KOPT-K1 (cell line): Measurements from ENCODE around the gene PLXNA4.

Experiments used
- H3K27ac ChIP-seq: fragments of 200-600 bp; sonication (generic); 2 replicates; pipeline ENCODE4 v1.5.1; 2016; ENCODE audit warnings: antibody characterized with exemption, mild to moderate bottlenecking, low read depth, low read length; ENCODE audit not compliant: poor library complexity, severe bottlenecking
- H3K36me3 ChIP-seq: fragments of 200-600 bp; sonication (generic); 2 replicates; pipeline ENCODE4 v1.5.1; 2017; ENCODE audit warnings: antibody characterized with exemption, mild to moderate bottlenecking, low read length, moderate library complexity; ENCODE audit not compliant: insufficient read depth
- H3K9me3 ChIP-seq: fragments of 200-600 bp; sonication (generic); 2 replicates; pipeline ENCODE4 v1.5.1; 2017; ENCODE audit warnings: antibody characterized with exemption, low read length, mild to moderate bottlenecking; ENCODE audit not compliant: insufficient read depth, poor library complexity, severe bottlenecking

The PLXNA4 gene

GRCh38 chr7:132326878-132327589 lies 249.2 kb downstream of the PLXNA4 start:
- Histone ChIP-seq H3K9me3 (no peaks in the 10 kb centered on the region), H3K36me3 (no peaks in the 10 kb centered on the region), H3K27ac (no peak overlapping the region)

GRCh38 chr7:132322970-132323369 lies 253.3 kb downstream of the PLXNA4 start:
- peaks cover under 1% of the 10 kb centered on the region for H3K9me3 ChIP-seq
- no peaks in the 10 kb centered on the region for H3K36me3 ChIP-seq
- no peak overlapping the region for H3K27ac ChIP-seq

GRCh38 chr7:132321387-132321786 lies 254.9 kb downstream of the PLXNA4 start:
- Histone ChIP-seq H3K36me3 (no peaks in the 10 kb centered on the region), H3K9me3 (peaks cover 14% of the 10 kb centered on the region), H3K27ac (no peak overlapping the region)

- Histone ChIP-seq H3K36me3 (no peaks in the 10 kb centered on the region), H3K9me3 (peaks cover 14% of the 10 kb centered on the region), H3K27ac (no peak overlapping the region)
Observed at GRCh38 chr7:132319481-132319880, 256.8 kb downstream of the PLXNA4 start.

- H3K9me3 ChIP-seq = peaks cover 14% of the 10 kb centered on the region
- no peak overlapping the region for H3K27ac ChIP-seq
- H3K36me3 ChIP-seq = no peaks in the 10 kb centered on the region
Observed at GRCh38 chr7:132318352-132319318, 257.6 kb downstream of the PLXNA4 start.

GRCh38 chr7:132317701-132318351 lies 258.4 kb downstream of the PLXNA4 start:
- Histone ChIP-seq H3K9me3 (peaks cover 14% of the 10 kb centered on the region), H3K27ac (no peak overlapping the region), H3K36me3 (no peaks in the 10 kb centered on the region)

GRCh38 chr7:132312531-132313055 lies 263.7 kb downstream of the PLXNA4 start:
- H3K27ac ChIP-seq = no peak overlapping the region
- no peaks in the 10 kb centered on the region for H3K36me3 ChIP-seq
- H3K9me3 ChIP-seq = peaks cover 10% of the 10 kb centered on the region

GRCh38 chr7:132311733-132312132 lies 264.5 kb downstream of the PLXNA4 start:
- H3K27ac ChIP-seq = no peak overlapping the region
- H3K36me3 ChIP-seq = no peaks in the 10 kb centered on the region
- H3K9me3 ChIP-seq = peaks cover 1% of the 10 kb centered on the region

- Histone ChIP-seq H3K9me3 (no peaks in the 10 kb centered on the region), H3K27ac (no peak overlapping the region), H3K36me3 (no peaks in the 10 kb centered on the region)
Observed at GRCh38 chr7:132309102-132309805, 267.0 kb downstream of the PLXNA4 start.

- Histone ChIP-seq H3K9me3 (no peaks in the 10 kb centered on the region), H3K36me3 (no peaks in the 10 kb centered on the region), H3K27ac (no peak overlapping the region)
Observed at GRCh38 chr7:132307465-132307864, 268.8 kb downstream of the PLXNA4 start.

GRCh38 chr7:132300599-132301277 lies 275.5 kb downstream of the PLXNA4 start:
- H3K27ac ChIP-seq = no peak overlapping the region

GRCh38 chr7:132298790-132299189 lies 277.5 kb downstream of the PLXNA4 start:
- H3K36me3 ChIP-seq = no peaks in the 10 kb centered on the region
- H3K27ac ChIP-seq = no peak overlapping the region
- H3K9me3 ChIP-seq = no peaks in the 10 kb centered on the region

More at GRCh38 chr7:132300599-132301277, 275.5 kb downstream of the PLXNA4 start:
- Histone ChIP-seq H3K9me3 (no peaks in the 10 kb centered on the region), H3K36me3 (no peaks in the 10 kb centered on the region)

- Histone ChIP-seq H3K9me3 (no peaks in the 10 kb centered on the region), H3K36me3 (no peaks in the 10 kb centered on the region), H3K27ac (no peak overlapping the region)
Observed at GRCh38 chr7:132296820-132297219, 279.4 kb downstream of the PLXNA4 start.

- H3K27ac ChIP-seq = no peak overlapping the region
- H3K36me3 ChIP-seq = no peaks in the 10 kb centered on the region
- no peaks in the 10 kb centered on the region for H3K9me3 ChIP-seq
Observed at GRCh38 chr7:132295175-132295574, 281.1 kb downstream of the PLXNA4 start.
